ENCODE data around the gene ZBTB3. TPM values are rescaled to one million over a fixed set of nuclear protein-coding genes. Genes with fewer than 3 reads are reported as not detected.
A peak's percentile ranks its signal among the peaks of the same experiment; 100 is the strongest.
"Not testable (repeated sequence)": the region's sequence is repeated elsewhere in the genome, so short reads cannot be mapped to it uniquely, and the experiment has no call there.

ZBTB3 gene
- total RNA-seq, 4 donors from 2014 or later: 8.4 to 20.9 (median 14.0) TPM

DNA sequence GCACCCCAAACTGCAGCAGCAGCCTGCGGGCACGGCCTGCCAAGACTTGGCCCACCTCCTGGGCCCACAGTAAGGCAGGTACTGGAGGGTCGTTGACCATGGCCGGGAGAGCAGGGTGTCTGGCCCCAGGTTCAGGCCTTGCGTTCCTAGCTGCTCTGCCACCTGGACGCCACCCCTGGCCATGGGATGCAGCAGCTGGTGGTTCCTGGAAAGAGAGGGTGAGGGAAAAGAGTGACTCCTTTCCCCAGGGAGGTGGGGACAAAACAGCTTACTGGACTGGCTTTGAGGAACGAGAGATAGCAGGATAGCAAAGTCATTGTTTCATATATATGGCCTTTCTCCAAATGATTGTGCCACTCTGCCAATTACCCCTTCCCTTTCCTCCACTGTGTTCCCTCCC, 48.5 kb downstream of the ZBTB3 start:
- no peaks in the 10 kb centered on the region for H3K27me3 ChIP-seq
- no peaks in the 10 kb centered on the region for H3K9me3 ChIP-seq
- DNase-seq: no peak
- H3K27ac ChIP-seq: peak overlapping the region; percentile 85 to 92 (median 90)
- intact Hi-C loops (cut with DNase I; ENCODE audit: low total_unique reads): no loop called here
- no peaks in the 10 kb centered on the region for H3K36me3 ChIP-seq
- TF ChIP-seq, protein P1, sequence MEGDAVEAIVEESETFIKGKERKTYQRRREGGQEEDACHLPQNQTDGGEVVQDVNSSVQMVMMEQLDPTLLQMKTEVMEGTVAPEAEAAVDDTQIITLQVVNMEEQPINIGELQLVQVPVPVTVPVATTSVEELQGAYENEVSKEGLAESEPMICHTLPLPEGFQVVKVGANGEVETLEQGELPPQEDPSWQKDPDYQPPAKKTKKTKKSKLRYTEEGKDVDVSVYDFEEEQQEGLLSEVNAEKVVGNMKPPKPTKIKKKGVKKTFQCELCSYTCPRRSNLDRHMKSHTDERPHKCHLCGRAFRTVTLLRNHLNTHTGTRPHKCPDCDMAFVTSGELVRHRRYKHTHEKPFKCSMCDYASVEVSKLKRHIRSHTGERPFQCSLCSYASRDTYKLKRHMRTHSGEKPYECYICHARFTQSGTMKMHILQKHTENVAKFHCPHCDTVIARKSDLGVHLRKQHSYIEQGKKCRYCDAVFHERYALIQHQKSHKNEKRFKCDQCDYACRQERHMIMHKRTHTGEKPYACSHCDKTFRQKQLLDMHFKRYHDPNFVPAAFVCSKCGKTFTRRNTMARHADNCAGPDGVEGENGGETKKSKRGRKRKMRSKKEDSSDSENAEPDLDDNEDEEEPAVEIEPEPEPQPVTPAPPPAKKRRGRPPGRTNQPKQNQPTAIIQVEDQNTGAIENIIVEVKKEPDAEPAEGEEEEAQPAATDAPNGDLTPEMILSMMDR (IDR thresholded peaks at IDR 0.05): peak in 2 of 5 experiments; percentile 24 to 33
- no peak for TF ChIP-seq POLR2AphosphoS5 (IDR thresholded peaks at IDR 0.05)
- H3K4me1 ChIP-seq: peaks cover 29 to 40% (median 34%) of the 10 kb centered on the region in 4 donors
- peak overlapping the region; percentile 37 to 70 (median 64) for H3K4me3 ChIP-seq
- in situ Hi-C loops (cut with MboI; ENCODE audit: low pct_ligation_motif_present in 1 of 4, low pct_unique_long_range_greater_than_20kb in 1 of 4, low sequenced_read_pairs in 3 of 4): no loop called here
- WGBS, 2 donors (ENCODE audit: low coverage in 1 of 2): 48% methylated on average over 7 of the region's 7 CpGs; no CpG with 5 or more reads in 1 of the 2 donors

DNA sequence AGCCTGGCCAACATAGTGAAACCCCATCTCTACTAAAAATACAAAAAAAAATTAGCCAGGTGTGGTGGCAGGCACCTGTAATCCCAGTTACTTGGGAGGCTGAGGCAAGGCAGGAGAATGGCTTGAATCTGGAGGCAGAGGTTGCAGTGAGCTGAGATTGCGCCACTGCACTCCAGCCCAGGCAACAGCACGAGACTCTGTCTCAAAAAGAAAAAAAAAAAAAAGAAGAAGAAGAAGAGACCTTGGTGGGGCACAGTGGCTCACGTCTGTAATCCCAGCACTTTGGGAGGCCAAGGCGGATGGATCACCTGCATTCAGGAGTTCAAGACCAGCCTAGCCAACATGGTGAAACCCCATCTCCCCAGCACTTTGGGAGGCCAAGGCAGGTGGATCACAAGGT, 50.0 kb downstream of the ZBTB3 start:
- intact Hi-C loops (cut with DNase I; ENCODE audit: low total_unique reads); H3K27ac ChIP-seq; DNase-seq; H3K4me3 ChIP-seq; H3K36me3 ChIP-seq; in situ Hi-C loops (cut with MboI; ENCODE audit: low pct_ligation_motif_present in 1 of 4, low pct_unique_long_range_greater_than_20kb in 1 of 4, low sequenced_read_pairs in 3 of 4); H3K9me3 ChIP-seq; H3K27me3 ChIP-seq: not testable (repeated sequence)
- peaks cover 22 to 31% (median 27%) of the 10 kb centered on the region in 4 donors for H3K4me1 ChIP-seq
- WGBS, 2 donors (ENCODE audit: low coverage in 1 of 2): 80 to 92% methylated on average over 2 to 4 of the region's 4 CpGs

DNA sequence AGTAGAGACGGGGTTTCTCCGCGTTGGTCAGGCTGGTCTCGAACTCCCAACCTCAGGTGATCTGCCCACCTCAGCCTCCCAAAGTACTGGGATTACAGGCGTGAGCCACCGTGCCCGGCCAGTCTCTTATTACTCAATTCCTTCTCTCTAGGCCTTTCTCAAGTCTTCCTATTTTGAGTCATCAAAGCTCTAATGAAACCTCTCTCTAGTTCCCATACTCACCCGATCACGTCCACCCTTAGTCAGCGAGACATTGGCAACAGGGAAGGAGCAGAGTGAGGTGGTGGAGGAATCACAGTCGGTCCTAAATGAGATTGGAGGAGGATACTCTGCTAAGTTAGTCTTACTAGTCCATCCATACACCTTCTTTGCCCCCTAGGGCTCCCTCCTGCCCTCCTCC, 51.7 kb downstream of the ZBTB3 start:
- Histone ChIP-seq H3K9me3 (no peaks in the 10 kb centered on the region), H3K4me1 (peaks cover 16 to 22% (median 19%) of the 10 kb centered on the region in 4 donors), H3K27ac (no peak overlapping the region), H3K27me3 (no peaks in the 10 kb centered on the region), H3K4me3 (no peak overlapping the region), H3K36me3 (no peaks in the 10 kb centered on the region)
- WGBS, 2 donors (ENCODE audit: low coverage in 1 of 2): 80 to 85% methylated on average over 1 to 11 of the region's 11 CpGs
- DNase-seq: no peak
- intact Hi-C loops (cut with DNase I; ENCODE audit: low total_unique reads) (no loop called here), in situ Hi-C loops (cut with MboI; ENCODE audit: low pct_ligation_motif_present in 1 of 4, low pct_unique_long_range_greater_than_20kb in 1 of 4, low sequenced_read_pairs in 3 of 4) (no loop called here)
- no peak for TF ChIP-seq POLR2AphosphoS5 (IDR thresholded peaks at IDR 0.05)
- TF ChIP-seq POLR2A (IDR thresholded peaks at IDR 0.05): no peak
- TF ChIP-seq, protein P1 (IDR thresholded peaks at IDR 0.05): no peak
- no peak for TF ChIP-seq EP300 (IDR thresholded peaks at IDR 0.05; ENCODE audit: low read depth)

Small RNAs within 50 kb of the gene (small RNA-seq; reads per million reads assigned to genes)
- gene MIR6514: 0.12 to 0.42 (median 0.23) reads per million in 4 donors

Other genes with a start within 250 kb of the ZBTB3 start
- 1,000 to 10,000 TPM in 1 of 4 donors, 100 to 1,000 TPM in 3; 561 to 1,032 (median 742) TPM for gene AHNAK, start 207.4 kb downstream of the ZBTB3 start, total RNA-seq
- 1,000 to 10,000 TPM in 3 of 4 donors, 100 to 1,000 TPM in 1; 337 to 1,276 (median 1,207) TPM for gene EEF1G, start 180.3 kb downstream of the ZBTB3 start, total RNA-seq
- gene TUT1, start 162.6 kb downstream of the ZBTB3 start, total RNA-seq: 10 to 100 TPM in 2 of 4 donors, 1 to 10 TPM in 2; 6.0 to 12.4 (median 9.8) TPM
- 10 to 100 TPM; 42.0 to 80.1 (median 62.1) TPM for gene MTA2, start 152.3 kb downstream of the ZBTB3 start, total RNA-seq
- 10 to 100 TPM; 35.0 to 61.1 (median 44.9) TPM for gene EML3, start 141.4 kb downstream of the ZBTB3 start, total RNA-seq
- 1 to 10 TPM in 2 of 4 donors, not detected in 2; 5.3 to 5.6 TPM for gene ROM1, start 140.9 kb downstream of the ZBTB3 start, total RNA-seq
- 10 to 100 TPM; 28.0 to 47.4 (median 40.8) TPM for gene B3GAT3, start 132.2 kb downstream of the ZBTB3 start, total RNA-seq
- 100 to 1,000 TPM in 3 of 4 donors, 10 to 100 TPM in 1; 60.2 to 129 (median 120) TPM for gene GANAB, start 107.5 kb downstream of the ZBTB3 start, total RNA-seq
- 10 to 100 TPM; 10.3 to 37.0 (median 18.4) TPM for gene INTS5, start 100.9 kb downstream of the ZBTB3 start, total RNA-seq
- gene C11orf98, start 89.0 kb downstream of the ZBTB3 start, total RNA-seq: 10 to 100 TPM; 12.5 to 53.7 (median 37.7) TPM
- 10 to 100 TPM in 1 of 4 donors, 1 to 10 TPM in 1, not detected in 2; 6.0 to 17.0 TPM for gene CSKMT, start 88.8 kb downstream of the ZBTB3 start, total RNA-seq
- gene UQCC3, start 82.5 kb downstream of the ZBTB3 start, total RNA-seq: 10 to 100 TPM in 3 of 4 donors, 1 to 10 TPM in 1; 6.4 to 26.2 (median 15.3) TPM
- 10 to 100 TPM in 2 of 4 donors, 1 to 10 TPM in 2; 7.5 to 16.1 (median 10.1) TPM for gene LBHD1, start 81.9 kb downstream of the ZBTB3 start, total RNA-seq
- gene UBXN1, start 75.1 kb downstream of the ZBTB3 start, total RNA-seq: 100 to 1,000 TPM; 129 to 219 (median 142) TPM
- 10 to 100 TPM in 1 of 4 donors, 1 to 10 TPM in 3; 8.2 to 24.7 (median 9.0) TPM for gene LRRN4CL, start 64.6 kb downstream of the ZBTB3 start, total RNA-seq
- gene BSCL2, start 46.7 kb downstream of the ZBTB3 start, total RNA-seq: 100 to 1,000 TPM in 1 of 4 donors, 10 to 100 TPM in 3; 61.7 to 155 (median 75.7) TPM
- under 1 TPM in 1 of 4 donors, not detected in 3; 0.64 TPM for gene GNG3, start 46.5 kb downstream of the ZBTB3 start, total RNA-seq
- 100 to 1,000 TPM in 1 of 4 donors, 10 to 100 TPM in 3; 21.8 to 116 (median 59.6) TPM for gene HNRNPUL2, start 26.7 kb downstream of the ZBTB3 start, total RNA-seq
- gene TTC9C, start 25.7 kb downstream of the ZBTB3 start, total RNA-seq: 10 to 100 TPM in 3 of 4 donors, 1 to 10 TPM in 1; 6.7 to 27.0 (median 17.0) TPM
- gene POLR2G, start 7.4 kb upstream of the ZBTB3 start, total RNA-seq: 10 to 100 TPM in 2 of 4 donors, 1 to 10 TPM in 2; 1.2 to 28.5 (median 14.1) TPM
- 100 to 1,000 TPM in 1 of 4 donors, 10 to 100 TPM in 3; 18.9 to 234 (median 22.8) TPM for gene TAF6L, start 17.2 kb upstream of the ZBTB3 start, total RNA-seq
- 100 to 1,000 TPM in 2 of 4 donors, 10 to 100 TPM in 2; 65.9 to 112 (median 89.8) TPM for gene TMEM179B, start 33.2 kb upstream of the ZBTB3 start, total RNA-seq
- gene TMEM223, start 37.8 kb upstream of the ZBTB3 start, total RNA-seq: 10 to 100 TPM; 10.1 to 42.1 (median 29.6) TPM
- gene NXF1, start 51.3 kb upstream of the ZBTB3 start, total RNA-seq: 100 to 1,000 TPM in 1 of 4 donors, 10 to 100 TPM in 3; 38.2 to 134 (median 60.0) TPM
- 10 to 100 TPM; 15.3 to 62.5 (median 30.2) TPM for gene STX5, start 77.9 kb upstream of the ZBTB3 start, total RNA-seq
- gene TEX54, start 78.7 kb upstream of the ZBTB3 start, total RNA-seq: not detected
- 10 to 100 TPM; 25.3 to 37.8 (median 27.6) TPM for gene WDR74, start 85.4 kb upstream of the ZBTB3 start, total RNA-seq
- gene SLC3A2, start 126.7 kb upstream of the ZBTB3 start, total RNA-seq: 100 to 1,000 TPM in 3 of 4 donors, 10 to 100 TPM in 1; 32.4 to 163 (median 129) TPM
- under 1 TPM in 2 of 4 donors, not detected in 2; 0.32 to 0.41 TPM for gene CHRM1, start 167.2 kb upstream of the ZBTB3 start, total RNA-seq
- not detected for gene SLC22A6, start 230.8 kb upstream of the ZBTB3 start, total RNA-seq